COR-L47 (cell line): Measurements from ENCODE around the gene CAMK4.
"Not testable (repeated sequence)": the region's sequence is repeated elsewhere in the genome, so short reads cannot be mapped to it uniquely, and the experiment has no call there.

Experiments used
- DNase-seq: peaks from one replicate; lab custom pipeline; 2025; lab: John Stamatoyannopoulos, UW

The CAMK4 gene

DNA sequence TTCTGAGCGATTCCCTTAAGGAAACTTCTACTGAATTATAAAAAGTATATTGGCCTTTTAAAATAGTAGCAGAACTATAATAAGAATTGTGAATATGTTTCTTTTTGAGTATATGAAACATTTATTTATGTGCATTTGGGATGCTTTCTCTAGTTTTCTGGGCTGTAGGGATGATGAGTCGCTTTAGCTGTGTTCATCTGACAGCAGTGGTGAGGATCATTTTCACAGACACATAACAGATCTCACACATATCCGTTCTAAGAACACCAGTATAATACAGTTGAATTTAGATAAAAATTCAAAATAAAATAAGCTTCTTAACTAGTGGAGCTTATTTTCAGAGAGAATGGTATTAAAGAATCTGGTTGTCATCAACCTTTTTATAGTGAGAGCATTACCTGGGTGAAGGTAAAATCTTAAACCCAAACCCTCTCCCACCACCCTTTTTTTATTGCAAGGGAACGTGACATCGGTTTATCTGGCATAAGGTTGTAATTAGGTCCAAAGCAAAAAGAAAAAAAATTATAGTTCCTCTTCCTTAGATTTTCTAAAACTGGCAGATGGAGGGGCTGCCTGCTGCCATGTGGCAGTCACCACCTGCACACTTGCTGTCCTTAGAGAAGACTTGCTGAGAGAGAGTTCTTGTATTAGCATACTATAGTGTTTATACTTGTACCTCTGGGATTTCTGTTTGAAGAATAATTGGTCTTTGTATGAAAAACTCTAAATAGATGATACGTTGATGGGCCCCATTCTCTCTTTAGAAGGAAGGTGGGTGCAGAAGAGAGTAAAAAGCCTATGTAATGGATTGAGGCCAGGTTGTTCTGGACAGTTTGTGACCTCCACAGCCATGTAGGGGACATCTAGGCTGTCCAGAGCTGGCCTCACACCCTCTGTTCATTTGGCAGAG is 86.8 kb downstream of the CAMK4 start:
- DNase-seq: no peak

DNA sequence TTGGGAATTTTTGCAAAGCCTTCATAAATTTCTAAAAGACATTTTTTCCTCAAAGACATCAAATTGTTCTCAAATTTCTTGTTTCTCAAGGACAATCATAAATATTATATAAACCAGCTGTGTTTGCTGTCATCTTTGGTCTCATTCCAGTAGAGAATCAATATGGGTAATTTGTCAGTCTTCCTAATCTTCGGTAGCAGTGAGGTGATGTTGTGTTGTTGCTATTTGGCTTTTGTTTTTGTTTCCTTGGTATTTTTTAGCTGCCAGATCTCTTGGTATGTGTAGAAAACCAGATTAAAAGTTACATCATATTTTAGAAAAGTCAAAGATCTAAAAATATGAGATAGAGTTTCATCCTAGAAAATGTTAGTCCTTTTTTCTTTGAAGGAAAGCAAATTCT is 87.5 kb downstream of the CAMK4 start:
- DNase-seq: no peak

DNA sequence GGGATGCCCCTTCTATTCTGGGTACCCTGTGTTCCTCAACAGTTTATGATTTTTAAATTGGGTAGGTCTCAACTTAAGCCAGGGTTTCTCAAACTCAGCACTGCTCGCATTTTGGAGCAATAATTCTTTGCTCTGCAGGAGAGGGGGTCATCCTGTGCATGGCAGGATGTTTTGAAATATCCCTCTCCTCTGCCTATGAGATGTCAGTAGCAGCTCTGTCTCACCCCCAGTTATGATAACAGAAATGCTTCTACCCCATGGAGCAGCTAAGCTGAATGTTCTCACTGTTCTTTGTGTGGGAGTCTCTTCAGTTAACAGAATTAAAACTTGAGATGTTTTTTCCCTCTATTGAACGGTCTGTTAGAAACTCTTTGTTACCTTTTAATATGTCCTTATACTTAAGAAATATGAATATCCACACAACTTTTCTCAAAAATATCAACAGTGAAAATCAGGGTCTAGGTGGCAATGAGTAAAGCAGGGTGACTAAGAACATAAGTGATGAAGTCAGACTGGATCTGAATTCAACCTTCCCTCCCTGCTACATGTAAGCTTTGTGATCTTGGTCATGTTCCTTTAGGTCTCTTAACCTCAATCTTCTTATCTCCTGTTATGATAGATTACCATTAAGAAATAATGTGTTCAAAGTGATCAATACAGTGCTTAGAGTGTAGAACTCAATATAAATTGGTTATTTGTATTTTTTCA is 89.0 kb downstream of the CAMK4 start:
- DNase-seq: no peak

DNA sequence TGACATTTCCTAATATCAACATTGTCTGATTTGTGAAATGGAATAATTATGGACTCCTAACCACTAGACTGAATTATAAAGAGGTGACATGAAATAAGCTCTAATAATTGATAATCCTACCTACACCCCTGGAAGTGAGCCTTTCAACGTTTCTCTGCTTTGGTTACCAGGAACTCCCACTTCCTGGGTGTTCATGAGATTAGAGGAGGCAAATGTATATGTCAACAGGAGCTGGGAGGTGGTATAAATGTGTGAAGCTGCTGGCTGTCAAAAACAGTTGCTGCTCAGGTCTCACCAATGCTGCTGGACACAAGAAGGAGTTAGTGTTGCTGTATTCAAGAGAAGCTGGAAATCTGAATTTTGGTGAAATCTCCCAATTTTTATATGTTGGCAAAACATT is 96.8 kb downstream of the CAMK4 start:
- DNase-seq: no peak

DNA sequence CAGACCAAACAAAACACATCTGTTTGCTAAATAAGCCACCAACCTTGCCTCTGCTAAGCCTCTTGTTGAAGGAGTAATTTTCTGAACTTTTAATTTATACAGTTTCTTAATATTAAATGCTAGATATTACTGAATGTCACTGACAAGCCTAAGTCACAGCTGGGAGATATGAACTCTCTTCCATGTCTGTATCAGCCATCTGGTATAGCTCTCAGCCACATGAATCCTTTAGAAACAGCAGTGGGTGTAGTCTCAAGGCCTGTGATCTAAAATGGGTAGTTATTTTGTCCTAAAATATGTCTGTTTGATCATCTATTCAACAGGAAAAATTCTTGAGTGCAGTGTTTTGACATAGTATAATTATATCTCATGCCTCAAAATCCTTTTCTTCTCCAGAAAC is 97.2 kb downstream of the CAMK4 start:
- DNase-seq: no peak

DNA sequence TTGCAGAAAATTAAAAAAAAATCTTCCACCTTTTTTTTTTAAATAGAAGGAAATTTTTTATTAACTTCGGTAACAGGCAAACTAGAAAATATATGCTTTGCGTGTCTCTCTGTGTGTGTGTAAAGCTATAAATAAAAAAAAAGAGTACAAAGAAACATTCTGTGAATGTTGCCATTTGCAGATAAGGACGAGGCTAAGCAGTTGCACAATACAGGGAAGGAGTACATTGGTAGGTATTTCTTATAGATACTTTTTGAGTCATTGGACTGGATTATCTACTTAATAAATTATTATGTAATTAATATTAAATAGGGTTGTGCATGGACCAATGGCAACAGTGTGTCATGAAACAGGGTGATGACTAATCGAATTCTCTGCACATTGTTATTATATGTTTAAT is 102.4 kb downstream of the CAMK4 start:
- DNase-seq: no peak

DNA sequence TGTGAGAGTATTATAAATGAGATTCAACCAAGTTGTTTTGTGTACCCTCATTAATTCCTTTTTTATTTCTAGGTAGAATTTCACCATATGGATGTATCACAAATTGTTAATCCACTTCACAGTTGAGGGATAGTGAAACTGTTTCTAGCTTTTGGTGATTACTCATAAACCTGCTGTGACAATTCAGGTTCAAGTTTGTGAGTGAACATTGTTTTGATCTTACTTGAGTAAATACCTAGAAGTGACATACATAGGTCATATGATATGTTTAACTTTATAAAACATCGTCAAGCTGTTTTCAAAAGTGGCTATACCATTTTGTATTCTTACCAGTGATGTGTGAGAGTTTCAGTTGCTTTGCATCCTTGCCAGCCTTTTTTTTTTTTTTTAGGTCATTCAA is 112.9 kb downstream of the CAMK4 start:
- DNase-seq: no peak

DNA sequence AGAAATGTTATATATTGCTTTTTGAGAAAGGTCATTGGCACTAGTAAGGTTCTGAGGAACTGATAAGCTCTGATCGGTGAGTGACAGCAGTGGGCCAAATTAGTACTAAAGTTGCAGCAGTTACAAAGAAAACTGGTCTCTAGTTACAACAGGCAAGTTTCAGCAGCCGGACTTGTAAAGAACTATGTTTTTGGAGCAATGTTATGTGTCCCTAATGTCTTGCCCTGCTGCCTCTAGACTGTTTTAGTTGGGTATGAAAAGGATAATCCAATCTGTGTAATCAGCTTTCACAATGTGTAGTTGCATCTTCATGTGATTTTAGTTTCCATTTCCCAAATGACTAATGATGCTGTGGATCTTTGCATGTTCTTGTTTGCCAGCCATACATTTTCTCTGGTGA is 113.5 kb downstream of the CAMK4 start:
- DNase-seq: no peak

DNA sequence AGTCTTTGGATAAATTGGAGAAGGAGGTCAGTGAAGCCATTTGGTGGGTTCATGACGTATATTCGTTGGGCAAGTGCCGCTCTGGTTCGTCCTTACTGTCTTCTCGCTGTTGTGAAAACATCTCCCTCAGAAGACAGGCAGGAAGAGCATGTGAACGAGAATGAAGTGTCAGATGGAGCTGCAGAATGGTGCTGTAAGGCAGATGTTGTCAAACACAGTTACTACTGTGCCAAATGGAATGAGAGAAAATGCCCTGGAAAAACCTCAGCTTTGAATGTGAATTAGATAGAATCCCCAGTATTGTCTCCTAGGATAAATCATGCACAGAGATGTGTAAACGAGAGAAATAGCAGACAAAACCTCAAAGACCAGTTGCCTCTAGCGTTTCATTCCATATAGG is 121.5 kb downstream of the CAMK4 start:
- DNase-seq: no peak

DNA sequence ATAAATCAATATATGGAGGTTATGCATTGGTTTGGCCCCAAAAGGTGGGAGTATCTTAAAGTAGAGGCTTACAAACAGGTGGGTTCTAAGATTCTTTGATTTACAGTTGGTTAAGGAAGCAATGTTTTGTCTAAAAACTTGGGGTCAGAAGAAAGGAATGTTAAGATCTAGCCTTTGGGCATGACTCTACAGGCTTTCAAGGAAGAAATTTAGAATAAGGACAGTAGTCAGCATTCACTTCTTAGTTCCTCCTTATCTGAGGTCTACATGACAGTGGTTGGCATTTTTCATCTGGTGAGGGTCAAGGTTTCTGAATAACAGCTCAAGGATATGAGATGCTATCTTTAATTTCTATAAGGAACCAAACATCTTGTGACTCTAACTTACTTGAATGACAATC is 122.8 kb downstream of the CAMK4 start:
- DNase-seq: no peak

DNA sequence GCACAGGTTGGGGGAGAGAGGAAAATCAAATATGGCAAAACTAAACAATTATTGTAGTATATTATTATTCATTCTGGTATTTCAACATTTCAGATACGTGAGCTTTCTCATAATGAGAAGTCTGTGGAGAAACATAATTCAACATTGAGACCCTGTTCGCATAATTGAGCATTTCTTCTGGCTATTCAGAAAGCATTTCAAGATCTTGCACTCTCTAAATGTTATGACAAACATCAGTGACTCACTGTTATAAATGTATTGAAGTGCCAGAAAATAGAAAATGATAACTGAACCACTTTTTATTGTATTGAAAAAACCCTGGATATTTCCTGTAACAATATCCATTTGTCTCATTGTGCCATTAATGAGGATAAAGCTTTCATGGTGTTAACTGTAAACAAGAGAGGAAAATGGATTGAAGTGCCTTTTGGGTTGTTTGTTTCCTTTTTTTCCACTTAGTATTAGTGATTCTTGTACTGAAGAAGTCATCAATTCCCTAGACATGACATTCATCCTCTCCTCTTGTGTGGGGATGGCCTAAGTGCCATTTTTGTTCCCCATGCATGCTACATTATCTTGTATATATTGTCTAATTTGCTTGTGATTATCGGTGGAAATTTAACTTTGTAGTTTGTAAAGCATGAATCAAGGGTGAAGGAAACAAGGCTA is 124.6 kb downstream of the CAMK4 start:
- no peak for DNase-seq

DNA sequence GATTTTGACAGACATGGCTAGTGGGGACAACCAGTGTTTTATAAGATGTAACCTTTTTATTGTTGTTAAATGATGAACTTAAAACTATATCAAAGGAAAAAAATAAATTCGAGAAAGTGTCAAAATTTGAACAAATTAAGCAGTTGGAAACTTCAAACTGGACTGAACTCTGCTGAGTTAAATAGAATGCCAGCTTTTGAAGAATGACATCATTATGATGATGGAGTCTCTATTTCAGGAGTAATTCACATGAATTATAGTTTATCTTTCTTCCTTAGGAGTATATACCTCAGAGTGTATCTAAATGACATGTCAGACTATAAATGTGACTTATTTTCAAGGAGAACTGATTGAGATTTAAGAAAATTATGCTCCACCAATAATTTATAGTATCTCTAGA is 125.2 kb downstream of the CAMK4 start:
- no peak for DNase-seq

DNA sequence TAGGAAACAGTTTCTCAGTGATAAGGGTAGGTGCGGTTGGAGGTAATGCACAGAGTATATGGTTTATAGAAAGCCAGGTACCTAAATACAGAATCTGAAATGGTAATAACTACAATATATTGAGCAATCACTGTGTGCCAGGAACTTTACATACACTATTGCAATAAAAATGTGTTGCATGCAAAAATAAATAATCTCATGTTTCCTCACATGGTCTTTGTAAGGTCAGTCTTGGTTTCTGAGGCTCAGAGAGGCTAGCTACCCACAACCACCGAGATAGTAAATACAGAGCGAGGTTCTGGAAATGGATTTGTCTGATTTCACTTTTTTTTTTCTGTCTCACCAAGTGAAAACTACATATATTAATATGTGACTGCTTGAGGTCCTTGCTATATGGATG is 128.9 kb downstream of the CAMK4 start:
- no peak for DNase-seq

DNA sequence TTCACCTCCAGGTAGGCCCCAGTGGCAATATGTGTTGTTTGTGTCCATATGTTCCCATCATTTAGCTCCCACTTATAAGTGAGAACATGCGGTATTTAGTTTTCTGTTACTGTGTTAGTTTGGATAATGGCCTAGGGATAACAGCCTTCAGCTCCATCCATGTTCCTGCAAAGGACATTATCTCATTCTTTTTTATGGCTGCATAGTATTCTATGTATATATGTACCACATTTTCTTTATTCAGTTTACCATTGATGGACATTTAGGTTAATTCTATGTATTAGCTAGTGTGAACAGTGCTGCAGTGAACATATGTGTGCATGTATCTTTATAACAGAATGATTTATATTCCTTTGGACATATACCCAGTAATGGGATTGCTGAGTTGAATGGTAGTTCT is 134.5 kb downstream of the CAMK4 start:
- not testable (repeated sequence) for DNase-seq

DNA sequence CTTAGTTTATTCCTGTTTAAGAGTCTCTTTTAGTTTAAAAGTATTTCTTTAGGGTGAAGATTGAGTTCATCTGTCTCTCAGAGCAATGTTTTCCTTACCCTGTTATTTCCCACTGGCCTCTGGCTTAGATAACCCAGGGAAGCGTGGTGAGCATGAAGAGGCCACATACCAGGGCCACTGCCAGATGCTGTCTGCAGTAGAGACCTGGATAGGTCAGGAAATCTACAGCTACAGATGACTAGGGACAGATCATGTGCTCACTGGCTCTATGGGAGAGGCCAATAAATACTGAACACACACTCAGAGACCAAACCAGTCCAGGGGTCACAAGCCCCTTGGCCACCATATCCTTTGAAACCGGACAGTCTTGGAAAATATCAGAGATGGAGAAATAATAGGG is 136.0 kb downstream of the CAMK4 start:
- no peak for DNase-seq

DNA sequence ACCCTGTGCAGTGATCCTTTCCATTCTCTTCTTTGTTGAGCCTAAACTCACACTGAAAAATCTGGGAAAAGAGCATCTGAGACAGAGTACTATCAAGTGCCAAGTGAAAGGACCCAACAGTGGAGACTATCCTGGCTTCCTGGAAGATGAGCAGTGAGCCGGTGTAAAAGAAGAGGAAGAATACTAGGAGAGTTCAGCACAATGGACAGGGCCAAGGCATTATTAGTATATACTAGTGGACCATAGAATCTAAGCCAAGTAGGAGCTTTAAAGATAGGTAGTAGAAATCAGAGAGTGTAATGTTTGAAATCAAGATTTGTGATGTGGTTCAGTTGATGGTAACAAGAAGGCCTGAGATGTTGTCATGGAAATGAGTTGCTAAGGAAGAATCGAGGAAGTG is 140.8 kb downstream of the CAMK4 start:
- no peak for DNase-seq

DNA sequence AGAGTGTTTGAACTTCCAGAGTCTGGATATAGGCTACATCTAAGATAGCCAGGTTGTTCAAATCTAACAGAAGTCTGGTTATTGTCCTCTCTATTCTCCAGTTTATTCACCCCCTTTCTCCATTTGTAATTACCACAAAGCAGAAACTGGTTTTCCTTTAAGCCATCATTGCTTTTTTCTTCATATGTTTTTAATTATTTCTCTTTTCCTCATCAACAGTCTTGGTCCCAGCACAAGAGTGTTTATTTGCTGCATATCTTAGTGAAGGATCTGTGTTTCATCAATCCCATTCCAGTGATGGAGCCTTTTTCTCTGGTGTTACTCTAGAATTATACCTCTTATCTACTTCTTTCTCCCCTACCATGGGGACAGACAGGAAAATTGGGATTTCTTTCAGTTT is 142.2 kb downstream of the CAMK4 start:
- no peak for DNase-seq

DNA sequence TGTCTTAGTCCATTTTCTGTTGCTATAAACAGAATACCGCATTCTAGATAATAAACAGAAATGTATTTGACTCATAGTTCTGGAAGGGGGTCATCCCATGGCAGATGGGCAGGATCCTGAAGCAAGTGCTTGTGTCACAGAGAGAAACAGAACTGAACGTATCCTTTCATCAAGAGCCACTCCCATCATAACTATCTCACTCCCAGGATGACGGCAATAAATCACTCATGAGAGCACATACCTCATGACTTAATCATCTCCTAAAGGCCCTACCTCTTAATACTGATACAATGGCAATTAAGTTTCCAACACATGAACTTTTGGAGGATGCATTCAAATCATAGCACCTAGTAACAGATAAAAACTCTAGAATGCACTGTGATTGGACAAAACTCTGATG is 142.9 kb downstream of the CAMK4 start:
- DNase-seq: no peak

DNA sequence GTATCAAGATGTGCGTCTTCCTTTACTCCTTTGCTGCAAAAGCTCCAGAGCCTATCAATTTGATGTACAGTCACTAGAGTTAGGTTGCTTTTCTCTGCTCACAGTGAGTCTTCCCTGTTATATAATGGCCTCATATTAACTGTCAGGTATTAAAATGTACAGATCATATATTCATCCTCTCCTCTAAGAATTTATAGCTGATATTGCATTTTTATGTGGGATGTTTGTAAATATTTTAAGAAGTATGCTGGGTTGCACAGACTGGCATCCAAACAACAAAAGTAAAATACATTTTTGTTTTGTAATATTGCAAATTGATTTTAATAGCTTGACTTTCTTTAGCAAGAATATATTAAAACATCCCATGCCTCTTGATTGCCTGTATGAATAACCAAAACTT is 148.6 kb downstream of the CAMK4 start:
- no peak for DNase-seq

DNA sequence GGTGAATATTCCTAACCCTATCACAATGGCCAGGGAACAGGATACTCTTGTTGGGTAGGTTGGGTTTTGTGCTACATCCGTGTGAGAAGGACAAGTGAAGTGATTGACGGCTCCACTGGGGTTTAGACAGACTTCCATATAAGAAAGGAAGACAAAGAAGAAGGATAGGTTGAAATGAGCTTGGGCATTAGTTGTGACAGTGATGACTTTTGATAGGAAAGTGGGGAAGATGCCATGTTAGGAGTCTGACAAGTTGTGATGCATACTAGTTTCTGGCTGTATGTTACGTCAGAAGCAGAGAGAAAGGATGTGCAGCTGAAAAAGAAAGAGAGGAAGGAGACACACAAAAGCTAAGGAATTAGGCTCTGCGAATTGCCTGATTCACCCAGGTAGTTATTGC is 150.2 kb downstream of the CAMK4 start:
- no peak for DNase-seq

DNA sequence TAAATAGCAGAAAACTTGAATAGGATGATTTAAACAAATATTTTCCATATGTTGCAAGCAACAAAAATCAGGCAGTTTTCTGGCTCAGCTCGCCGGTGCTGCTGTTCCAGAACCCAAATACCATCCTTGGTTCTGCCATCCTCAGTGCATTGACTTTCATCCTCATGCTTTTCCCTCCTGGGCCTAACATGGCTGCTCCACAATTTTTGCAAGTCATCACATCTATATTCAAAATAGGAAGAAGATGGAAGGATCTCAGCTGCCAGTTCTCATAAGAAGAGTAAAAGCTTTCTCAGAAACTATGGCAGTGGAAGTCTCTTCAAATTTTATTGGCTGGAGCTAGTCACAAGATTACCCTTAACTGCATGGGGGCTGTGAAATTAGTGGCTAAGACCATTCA is 151.5 kb downstream of the CAMK4 start:
- no peak for DNase-seq

DNA sequence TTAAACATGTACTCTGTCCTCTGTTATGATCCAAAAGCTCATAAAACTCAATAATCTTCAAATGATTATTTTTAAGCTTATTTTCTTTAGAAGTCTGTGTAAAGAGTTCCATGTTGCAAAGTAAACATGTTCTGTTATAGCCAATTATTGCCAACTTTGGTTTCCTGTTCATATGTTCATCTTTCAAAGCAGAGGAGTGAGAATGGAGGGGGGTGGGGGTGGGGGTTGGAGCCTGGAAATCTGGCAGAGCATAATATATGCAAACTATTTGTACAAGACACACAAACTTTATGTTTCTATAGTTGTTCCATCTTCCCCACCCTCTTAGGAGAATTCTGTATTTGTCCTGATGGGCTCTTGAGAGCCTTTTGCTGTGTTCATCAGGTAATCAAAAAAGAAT is 153.1 kb downstream of the CAMK4 start:
- DNase-seq: no peak

DNA sequence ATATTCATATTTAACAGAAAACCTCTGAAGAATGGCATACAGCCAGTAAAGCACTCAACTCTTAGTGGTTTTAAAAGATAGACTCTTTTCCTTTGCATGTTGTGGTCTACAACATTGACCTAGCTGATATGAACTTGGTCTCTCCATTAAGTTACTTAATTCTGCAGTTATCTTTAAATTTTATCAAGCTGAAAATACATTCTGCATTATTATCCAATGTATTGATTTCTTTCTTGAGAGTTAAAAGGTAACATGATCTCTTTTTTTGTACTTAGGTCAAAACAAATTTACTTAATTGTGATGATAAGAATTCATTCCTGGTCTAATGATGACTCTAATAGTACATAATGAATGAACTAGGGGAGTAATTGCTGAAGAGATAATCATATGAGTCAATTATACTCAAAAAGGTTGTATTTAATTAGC is 155.2 kb downstream of the CAMK4 start:
- DNase-seq: no peak
